ENCODE data around the gene NPM1.

Gene NPM1

GRCh38 chr5:171433982-171434676 lies 46.5 kb downstream of the NPM1 start:
- TF ChIP-seq ZNF70 (CRISPR knock-in tag; IDR thresholded peaks at IDR 0.05) (no peak), POU6F1 (CRISPR knock-in tag; IDR thresholded peaks at IDR 0.05; ENCODE audit: borderline replicate concordance, low read depth) (no peak)
- no peak for ATAC-seq

- no peak for ATAC-seq
- TF ChIP-seq GLIS3 (CRISPR knock-in tag; IDR thresholded peaks at IDR 0.05) (no peak), ESRRG (CRISPR knock-in tag; IDR thresholded peaks at IDR 0.05) (no peak), TOX (CRISPR knock-in tag; IDR thresholded peaks at IDR 0.05; ENCODE audit: borderline replicate concordance) (no peak), OSR1 (CRISPR knock-in tag; IDR thresholded peaks at IDR 0.05) (no peak), SNAI2 (CRISPR knock-in tag; IDR thresholded peaks at IDR 0.05) (no peak)
These were observed 47.2 kb downstream of the NPM1 start for GRCh38 chr5:171434874-171435273.

- no peak for ATAC-seq
- TF ChIP-seq CSDC2 (CRISPR knock-in tag; IDR thresholded peaks at IDR 0.05) (no peak), GLIS3 (CRISPR knock-in tag; IDR thresholded peaks at IDR 0.05) (no peak), CSRNP3 (CRISPR knock-in tag; IDR thresholded peaks at IDR 0.05) (no peak)
These were observed 48.3 kb downstream of the NPM1 start for GRCh38 chr5:171435908-171436307.

GRCh38 chr5:171436804-171437285 lies 49.2 kb downstream of the NPM1 start:
- no peak for ATAC-seq
- no peak for TF ChIP-seq PPARA (CRISPR knock-in tag; IDR thresholded peaks at IDR 0.05; ENCODE audit: borderline replicate concordance)
- TF ChIP-seq POU6F1 (CRISPR knock-in tag; IDR thresholded peaks at IDR 0.05; ENCODE audit: borderline replicate concordance, low read depth), result no peak
- no peak for TF ChIP-seq TOX (CRISPR knock-in tag; IDR thresholded peaks at IDR 0.05; ENCODE audit: borderline replicate concordance)
- no peak for TF ChIP-seq BACH2 (CRISPR knock-in tag; IDR thresholded peaks at IDR 0.05; ENCODE audit: borderline replicate concordance)
- no peak for TF ChIP-seq ZC3H10 (CRISPR knock-in tag; IDR thresholded peaks at IDR 0.05)
- no peak for TF ChIP-seq SNAI2 (CRISPR knock-in tag; IDR thresholded peaks at IDR 0.05)
- no peak for TF ChIP-seq CSDC2 (CRISPR knock-in tag; IDR thresholded peaks at IDR 0.05)
- no peak for TF ChIP-seq ESRRG (CRISPR knock-in tag; IDR thresholded peaks at IDR 0.05)
- no peak for TF ChIP-seq ZFP3 (CRISPR knock-in tag; IDR thresholded peaks at IDR 0.05)
- no peak for TF ChIP-seq ISL1 (CRISPR knock-in tag; IDR thresholded peaks at IDR 0.05)
- TF ChIP-seq RARB (CRISPR knock-in tag; IDR thresholded peaks at IDR 0.05), result no peak
- TF ChIP-seq TCF4 (CRISPR knock-in tag; IDR thresholded peaks at IDR 0.05; ENCODE audit: borderline replicate concordance), result no peak
- no peak for TF ChIP-seq ZNF8 (CRISPR knock-in tag; IDR thresholded peaks at IDR 0.05)
- TF ChIP-seq PATZ1 (CRISPR knock-in tag; IDR thresholded peaks at IDR 0.05; ENCODE audit: borderline replicate concordance), result no peak
- no peak for TF ChIP-seq OSR1 (CRISPR knock-in tag; IDR thresholded peaks at IDR 0.05)
- TF ChIP-seq CSRNP3 (CRISPR knock-in tag; IDR thresholded peaks at IDR 0.05), result no peak
- no peak for TF ChIP-seq ZNF70 (CRISPR knock-in tag; IDR thresholded peaks at IDR 0.05)
- no peak for TF ChIP-seq ZFP30 (CRISPR knock-in tag; IDR thresholded peaks at IDR 0.05)

All from SK-N-SH treated with all-trans-retinoic acid at 6 μM for 48 hours (cell line).